Left kidney (tissue), 2 donors: Measurements from ENCODE around the gene LRIG3. TPM values are rescaled to one million over a fixed set of nuclear protein-coding genes. Genes with fewer than 3 reads are reported as not detected.
A peak's percentile ranks its signal among the peaks of the same experiment; 100 is the strongest.
"Not testable (repeated sequence)": the region's sequence is repeated elsewhere in the genome, so short reads cannot be mapped to it uniquely, and the experiment has no call there.

ENCODE experiments used
- DNase-seq: peaks from one replicate; pipeline ENCODE4 v3.0.0-alpha.2; 2013
- polyA plus RNA-seq: library from polyadenylated mRNA; unstranded; fragments of 120-200 nt; gene quantifications from one replicate; pipeline ENCODE4 v1.2.1, GENCODE V29; 2013; ENCODE audit not compliant: insufficient read length

The LRIG3 gene
- polyA plus RNA-seq, 1 donor, result 43.7 TPM

DNA sequence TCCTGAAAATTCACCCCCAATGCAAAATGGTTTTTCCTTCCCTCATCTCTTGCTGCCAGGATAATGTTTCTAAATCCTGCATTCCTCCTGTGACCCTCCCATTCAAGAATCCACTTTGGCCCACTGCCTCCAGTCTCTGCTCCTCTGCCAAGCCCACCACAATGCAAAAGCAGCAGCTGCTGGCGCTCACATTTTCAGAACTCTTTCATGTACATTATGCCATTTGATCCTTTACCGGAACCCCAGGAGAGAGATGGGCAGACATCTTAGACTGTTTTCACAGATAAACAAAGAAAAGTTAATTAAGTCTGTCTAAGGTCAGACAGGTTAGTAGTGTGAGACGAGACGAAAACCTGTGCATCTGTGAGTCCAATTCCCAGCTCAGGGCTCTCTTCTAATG lies 12.9 kb downstream of the LRIG3 start:
- DNase-seq, result no peak

DNA sequence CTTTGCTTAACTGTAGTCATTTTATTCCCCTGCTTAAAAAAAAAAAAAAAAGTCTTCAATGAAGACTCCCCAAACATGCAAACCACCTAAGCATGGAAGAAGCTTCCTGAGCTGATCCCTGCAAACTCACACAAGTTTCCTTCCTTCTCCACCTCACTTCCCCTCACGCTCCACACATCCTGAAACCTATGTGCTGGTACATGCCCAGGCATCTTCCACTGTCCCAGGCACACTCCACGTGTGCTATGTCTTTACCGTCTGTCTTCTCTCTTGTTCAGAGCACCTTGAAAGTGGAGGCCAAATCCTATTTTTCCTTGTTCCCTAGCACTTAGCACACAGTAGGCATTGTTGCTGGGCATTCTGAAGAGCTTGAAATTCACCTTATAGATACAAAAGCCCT lies 13.4 kb downstream of the LRIG3 start:
- no peak for DNase-seq

DNA sequence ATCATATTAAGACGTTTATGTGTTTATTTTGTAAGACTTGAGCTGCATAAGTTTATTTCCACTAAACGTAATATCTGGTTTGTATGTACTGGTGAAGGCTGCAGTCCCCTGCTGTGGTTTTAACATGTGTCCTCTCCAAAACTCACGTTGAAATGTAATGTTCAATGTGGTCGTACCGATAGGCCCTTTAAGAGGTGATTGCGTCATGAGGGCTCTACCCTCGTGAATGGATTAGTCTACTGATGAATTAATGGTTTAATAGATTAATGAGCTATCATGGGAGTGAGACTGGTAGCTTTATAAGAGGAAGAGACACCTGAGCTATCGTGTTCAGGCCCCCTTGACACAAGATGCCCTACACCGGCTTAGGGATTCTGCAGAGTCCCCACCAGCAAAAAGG lies 14.9 kb downstream of the LRIG3 start:
- DNase-seq, result no peak

DNA sequence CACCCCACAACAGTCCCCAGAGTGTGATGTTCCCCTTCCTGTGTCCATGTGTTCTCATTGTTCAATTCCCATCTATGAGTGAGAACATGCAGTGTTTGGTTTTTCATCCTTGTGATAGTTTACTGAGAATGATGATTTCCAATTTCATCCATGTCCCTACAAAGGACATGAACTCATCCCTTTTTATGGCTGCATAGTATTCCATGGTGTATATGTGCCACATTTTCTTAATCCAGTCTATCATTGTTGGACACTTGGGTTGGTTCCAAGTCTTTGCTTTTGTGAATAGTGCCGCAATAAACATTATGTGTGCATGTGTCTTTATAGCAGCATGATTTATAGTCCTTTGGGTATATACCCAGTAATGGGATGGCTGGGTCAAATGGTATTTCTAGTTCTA lies 17.6 kb downstream of the LRIG3 start:
- not testable (repeated sequence) for DNase-seq

DNA sequence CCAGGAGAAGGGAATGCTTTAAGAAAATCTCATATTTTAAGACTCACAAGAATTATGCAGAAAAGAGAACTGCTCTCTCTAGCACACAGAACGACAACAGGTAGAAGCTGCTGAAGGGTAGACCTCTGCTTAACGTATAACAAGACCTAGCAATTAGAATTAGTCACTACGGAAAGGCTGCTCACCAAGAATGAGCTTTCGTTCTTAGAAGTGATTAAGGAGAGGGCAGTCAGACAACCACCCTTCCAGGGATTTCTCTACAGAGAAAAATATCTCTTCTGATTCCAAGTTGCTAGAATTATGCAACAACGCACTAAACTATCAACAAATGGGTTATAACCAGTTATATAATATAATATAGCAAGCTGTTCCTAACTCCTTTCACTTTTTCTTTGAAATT lies 18.6 kb downstream of the LRIG3 start:
- no peak for DNase-seq

DNA sequence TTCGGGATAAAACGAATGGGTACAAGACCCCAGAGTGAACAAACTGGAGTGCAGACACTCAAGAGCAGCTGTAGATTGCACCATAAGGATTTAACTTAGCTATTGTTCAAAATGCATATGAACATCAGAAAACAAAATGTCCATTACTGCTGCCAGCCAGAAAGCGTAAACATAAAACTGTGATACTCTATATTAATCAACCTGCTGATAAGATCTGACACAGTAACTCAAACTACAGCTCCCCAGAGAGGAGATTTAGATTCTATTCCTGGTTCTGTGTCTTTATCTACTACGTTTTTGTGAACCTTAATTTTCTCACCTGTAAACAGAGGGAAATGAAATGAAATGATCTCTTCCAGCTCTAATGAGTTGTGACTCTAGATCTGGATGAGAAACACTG lies 22.3 kb downstream of the LRIG3 start:
- no peak for DNase-seq

DNA sequence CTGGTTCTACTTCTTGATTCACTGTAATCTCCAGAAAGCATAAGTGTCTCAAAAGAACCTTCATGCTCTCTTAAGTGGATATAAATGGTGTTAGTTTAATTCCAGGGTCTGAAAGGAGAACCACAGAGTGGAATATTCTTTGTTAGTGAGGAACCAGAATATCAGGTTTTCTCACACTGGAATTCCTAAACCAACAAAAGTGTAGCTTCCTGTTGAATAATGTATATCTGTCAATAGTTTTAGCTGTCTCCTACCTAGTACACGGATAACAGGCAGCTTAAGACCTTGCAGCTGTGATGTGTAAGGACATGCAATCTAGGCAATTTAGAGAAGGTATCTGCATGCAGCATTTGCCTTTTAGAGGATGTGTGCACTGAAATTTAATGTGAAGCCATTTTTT lies 24.0 kb downstream of the LRIG3 start:
- no peak for DNase-seq

DNA sequence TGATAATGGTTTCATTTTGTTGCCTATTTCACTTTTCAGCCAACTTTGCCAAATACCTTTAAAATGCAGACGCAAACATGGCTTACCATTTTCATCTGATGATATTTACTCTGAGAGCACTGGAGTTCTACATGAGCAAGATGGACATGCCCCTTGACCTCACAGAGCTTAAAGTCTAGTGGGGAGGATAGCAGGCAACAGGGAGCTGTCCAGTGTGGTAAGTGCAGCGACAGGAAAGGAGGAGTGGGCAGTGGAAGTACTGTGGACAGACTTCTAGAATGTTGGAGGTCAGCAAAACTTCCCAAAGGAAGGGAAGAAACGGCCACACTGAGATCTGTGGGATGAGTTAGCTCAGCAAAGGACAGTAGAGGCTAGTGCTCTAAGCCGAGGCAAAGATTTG lies 25.3 kb downstream of the LRIG3 start:
- DNase-seq, result no peak

DNA sequence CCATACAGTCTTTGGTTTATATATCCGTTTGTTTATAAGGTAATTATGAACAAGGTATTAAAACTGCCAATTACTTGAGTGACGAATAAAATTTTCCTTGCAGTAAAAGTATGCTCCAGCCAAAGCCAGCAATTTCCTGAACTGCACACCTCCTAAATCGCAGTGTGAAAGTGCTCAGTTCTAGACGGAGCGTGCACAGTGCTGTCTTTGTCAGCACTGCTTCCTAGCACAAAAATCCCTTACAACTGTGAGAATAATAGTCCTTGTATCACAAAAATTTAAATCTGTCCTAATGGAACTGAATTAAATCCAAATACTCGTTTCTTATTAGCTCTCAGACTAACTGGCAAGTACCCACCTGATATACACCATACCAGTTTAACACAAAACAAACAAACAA lies 26.3 kb downstream of the LRIG3 start:
- no peak for DNase-seq

DNA sequence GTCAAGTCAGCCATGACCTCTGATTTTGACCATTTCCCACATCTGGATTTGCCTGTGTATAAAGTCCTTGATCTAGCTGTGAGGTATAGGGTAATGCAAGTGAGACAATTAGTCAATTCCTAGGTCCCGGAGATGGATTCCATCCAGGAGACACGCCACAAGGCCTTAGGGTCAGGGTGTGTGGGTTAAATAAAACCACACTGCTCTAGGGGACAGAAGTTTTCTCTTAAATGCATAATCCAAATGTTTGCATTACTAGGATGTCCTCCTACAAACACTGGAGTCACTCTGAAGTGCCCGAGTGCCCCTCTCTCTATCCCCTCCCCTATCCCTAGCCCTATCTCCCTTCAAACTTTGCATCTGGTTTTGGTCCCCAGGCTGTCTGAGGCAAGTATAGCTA lies 26.8 kb downstream of the LRIG3 start:
- no peak for DNase-seq

DNA sequence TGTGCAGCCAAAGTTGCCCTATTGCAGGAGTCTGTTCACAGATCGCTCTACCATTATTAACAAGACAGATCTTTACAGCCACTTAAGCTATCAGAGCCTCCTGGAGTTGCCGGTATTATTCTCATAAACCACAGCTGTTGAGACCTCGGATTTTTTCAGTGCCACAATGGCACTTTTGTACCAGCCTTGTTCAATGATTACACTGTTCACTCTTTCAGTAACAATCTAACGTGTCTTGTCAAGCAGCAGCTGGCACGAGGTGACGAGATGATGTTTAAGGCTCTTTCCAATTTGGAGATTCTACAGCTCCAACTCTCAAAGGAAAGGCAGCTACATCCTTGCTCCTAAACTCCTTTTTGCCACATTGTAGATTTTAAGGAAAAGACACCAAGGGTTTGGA lies 30.7 kb downstream of the LRIG3 start:
- DNase-seq, result no peak

DNA sequence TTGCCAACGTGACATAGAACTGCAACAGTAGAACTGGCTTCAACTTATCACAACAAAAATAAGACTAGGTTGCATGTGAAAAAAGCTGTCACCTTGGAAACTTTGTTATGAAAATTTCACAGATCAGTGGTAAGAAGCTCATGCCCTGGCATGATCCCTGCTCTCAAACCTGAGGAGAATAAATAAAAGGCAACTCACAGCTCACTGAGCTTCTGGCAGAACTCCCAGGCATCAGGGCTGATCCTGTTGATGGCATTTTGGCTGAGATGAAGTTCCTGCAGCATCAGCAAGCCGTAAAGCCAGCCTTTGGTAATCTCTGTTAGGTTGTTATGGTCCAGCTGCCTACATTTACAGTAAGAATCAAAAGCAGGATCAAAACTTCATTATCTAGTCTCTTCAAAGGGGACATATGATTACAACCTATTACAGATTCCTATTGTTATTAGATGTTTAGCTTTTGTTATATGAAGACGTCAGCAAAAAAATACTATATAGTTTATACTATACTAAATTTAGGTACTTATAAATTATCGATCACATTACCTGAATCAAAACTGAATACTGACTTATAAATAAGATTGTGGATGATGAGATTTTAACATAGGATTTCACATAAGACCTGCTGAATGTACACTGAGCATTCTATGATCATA lies 32.0 kb downstream of the LRIG3 start:
- DNase-seq, result peak; percentile 45

DNA sequence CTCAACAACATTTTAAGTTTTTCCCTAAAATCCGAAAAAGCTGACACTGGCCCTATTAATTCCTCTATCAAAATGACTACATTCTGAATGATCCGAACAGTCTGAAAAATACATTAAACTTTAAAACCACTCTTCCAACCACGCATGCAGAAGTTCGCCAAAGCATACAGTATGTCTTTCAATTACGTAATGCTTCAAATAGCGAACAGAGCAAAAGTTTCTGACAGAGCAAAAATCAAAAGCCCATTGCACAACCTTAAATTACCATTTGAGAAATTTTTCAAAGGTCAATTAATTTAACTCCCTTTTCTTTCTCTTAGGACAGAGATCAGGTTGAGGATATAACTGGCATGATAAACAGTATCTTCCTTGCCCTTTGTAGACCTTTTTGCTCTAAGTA lies 33.2 kb downstream of the LRIG3 start:
- DNase-seq, result no peak

DNA sequence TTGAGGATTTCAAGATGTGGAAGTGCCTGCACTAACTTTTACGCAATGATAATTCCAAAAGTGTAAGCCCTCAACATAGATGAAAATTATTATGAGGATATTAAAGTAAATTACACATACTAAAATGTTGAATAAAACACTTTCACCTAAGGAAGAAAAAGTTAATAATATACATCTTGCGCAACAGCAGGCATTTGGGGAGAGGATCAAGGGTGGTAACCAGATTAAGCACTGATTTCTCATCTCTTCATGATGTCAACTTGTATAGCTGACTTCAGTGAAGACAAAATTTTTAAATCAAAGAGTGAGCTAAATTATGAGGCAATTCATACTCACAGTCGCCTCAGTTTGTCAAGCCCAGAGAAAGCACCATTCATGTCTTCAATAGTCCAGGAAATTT lies 33.8 kb downstream of the LRIG3 start:
- DNase-seq, result no peak

DNA sequence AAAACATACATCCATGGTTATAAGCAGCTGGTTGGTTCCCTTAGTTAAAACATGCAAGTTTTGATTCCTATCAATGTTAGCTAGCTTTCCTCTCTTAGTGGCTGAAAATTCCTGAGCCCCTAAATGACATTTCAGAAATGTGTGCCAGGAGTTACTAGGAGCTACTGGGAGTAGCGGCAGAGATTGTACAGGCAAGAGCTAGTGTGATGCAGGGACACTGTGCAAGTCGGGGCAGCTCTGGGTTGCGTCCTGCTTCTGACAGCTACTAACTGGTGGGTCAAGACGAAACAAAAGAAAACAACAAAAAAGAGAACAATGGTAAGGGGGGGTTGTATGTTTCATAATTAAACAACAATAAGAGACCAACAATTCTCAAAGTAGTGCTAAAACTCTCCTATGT lies 35.4 kb downstream of the LRIG3 start:
- no peak for DNase-seq

DNA sequence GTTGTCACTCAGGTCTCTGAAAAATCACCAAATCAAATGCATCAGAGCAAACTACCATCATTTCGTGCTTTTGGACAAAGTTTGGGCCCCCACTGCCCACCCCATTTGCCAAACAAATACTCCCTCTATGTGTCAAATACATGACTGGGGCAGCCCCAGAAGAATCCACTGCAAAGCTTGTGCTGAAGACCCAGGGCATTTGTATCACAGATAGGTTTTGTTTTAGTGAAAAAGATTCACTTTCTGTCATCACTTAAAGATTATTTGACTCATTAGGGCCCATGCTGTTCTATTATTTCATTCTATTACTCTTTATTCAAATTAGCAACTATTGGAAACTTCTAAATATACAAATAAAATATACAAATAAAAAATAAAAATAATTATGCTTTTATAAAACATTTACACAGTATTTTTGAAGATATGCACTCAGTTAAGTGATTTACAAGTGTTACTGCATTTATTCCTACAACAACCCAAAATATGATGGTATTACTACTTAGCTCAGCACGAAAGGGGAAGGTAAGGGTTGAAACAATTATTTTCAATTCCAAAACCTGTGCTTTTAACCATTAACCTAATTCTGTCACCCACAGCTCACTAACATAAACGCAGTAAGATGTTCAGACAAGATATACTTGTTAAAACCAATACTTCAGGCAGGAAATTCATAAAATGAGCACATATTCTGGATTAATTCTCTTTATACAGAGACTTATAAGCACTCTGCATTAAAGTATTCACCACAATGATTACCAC lies 36.5 kb downstream of the LRIG3 start:
- no peak for DNase-seq

DNA sequence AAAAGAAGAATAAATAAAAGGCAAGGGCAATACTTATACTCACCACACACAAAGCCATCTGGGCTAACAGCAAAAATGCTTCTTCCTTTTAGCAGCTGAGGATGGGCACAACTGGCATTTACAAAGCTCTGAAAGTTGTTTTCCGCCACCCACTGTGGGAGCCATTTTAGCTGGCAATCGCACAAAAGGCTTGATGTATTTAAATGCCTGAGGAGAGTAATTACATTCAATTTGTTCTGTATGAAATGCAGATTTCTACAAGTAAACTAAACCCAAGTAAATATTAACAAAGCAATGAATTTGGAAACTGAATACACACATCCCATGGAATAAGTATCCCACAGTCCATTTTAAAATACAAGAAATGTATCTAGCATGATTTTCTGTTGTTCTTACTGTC lies 37.5 kb downstream of the LRIG3 start:
- DNase-seq, result no peak

DNA sequence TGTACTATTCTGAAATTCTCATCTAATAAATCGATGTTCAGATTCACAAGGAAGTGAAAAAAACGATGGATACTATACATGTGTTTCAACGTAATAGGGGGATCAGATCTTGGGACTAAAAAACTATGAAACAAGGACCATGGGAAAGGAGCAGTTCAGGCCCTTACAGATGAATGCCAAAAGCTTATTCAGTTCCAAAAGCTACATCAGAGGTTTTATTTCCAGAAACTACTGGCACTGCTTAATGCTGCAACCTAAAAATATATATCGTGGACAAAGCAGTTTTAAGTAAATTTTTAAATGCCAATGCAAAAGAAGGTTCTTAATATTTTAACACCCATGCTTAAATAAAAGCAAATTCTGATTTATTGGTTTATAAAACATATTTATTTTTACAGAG lies 38.5 kb downstream of the LRIG3 start:
- DNase-seq, result no peak

DNA sequence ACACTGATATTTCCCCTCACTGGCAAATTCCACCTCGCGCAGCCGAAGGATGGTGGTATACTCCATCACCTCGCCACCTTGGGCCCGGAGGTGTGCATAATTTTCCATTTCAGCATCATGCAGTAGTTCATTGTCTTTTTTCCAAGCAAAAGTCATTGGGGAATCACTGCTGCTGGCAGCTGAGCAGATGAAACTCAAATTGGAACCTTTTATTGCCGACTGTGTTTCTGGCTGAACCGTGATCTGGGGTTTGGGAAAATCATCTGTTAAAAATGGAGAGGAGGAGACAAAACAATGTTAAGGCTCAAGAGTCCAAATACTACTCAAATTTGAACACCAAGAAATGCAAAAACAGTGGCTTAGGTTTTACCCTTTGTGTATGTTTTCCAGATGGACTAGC lies 39.7 kb downstream of the LRIG3 start:
- no peak for DNase-seq

DNA sequence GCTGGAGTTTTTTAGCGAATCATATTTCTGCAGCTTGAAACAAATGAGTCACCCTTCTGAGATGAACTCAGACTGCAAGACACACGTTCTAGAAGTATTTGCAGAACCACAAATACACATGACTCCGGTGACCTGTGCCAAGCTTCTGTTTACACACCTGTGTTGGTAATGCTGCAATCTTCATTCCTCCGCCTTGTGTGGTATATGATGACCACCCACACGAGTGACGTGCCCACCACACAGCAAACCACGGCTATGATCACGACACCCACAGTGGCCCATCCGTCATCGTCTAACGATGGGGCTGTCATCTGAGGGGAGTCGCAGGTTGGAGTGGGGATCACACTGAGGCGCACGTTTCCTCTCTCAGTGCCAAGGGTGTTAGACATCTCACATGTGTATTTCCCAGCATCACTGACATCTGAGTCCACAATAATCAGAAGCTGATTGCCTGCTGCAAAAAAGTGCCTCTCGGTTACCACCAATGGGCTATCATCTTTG lies 43.0 kb downstream of the LRIG3 start:
- DNase-seq, result no peak

DNA sequence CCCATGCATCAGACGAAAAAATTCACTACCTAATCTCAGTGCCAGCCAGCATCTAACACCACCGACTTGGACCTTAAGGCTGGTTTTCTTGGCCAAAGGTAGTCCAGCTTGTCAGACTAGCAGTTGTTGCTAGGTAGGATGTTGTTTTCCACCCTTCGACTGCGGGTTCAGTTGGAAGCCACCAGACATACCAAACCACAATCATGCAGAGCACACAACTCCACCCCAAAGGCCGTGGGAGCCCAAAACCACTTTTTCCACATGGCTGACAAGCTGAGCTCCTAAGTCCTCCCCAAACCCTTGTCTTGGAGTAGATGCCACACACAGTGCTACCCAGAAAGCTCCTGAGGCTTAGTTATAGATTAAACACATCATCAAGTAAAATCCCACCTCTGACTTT lies 46.8 kb downstream of the LRIG3 start:
- no peak for DNase-seq

DNA sequence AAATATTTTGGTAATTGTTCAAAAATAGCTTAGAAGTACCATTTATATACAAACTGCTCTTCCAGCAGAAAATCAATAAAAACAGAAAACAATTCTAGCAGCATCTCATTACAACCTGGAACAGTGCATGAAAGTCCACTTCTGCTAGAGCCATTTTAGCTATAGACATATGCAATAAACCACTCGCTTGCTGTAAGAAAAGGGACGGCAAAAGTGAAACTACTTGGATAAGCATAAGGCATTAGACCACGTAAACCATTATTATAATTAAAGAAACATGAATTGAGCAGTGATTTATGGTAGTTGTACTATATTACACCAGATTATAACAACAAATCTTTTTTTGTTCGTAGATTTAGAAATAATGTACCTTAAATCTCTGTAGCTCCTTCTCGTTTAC lies 48.7 kb downstream of the LRIG3 start:
- no peak for DNase-seq

DNA sequence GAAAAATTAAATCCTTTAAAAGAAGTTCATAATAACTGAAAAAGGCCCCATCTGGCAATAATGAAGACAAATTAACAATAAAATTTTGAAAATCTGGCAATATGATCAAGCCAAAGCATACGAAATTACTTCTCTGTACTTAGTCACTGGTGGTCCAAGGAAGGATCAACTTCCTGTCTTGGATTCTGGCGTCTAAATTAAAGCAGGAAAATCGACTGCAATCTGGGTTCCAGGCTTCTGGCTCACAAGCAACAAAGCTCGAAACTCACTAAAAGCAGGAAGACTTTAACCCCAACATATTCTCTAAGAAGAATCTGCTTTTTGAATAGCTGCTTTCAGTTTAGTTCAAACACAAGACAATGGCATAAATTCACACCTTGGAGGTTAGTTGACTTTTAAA lies 49.7 kb downstream of the LRIG3 start:
- no peak for DNase-seq

DNA sequence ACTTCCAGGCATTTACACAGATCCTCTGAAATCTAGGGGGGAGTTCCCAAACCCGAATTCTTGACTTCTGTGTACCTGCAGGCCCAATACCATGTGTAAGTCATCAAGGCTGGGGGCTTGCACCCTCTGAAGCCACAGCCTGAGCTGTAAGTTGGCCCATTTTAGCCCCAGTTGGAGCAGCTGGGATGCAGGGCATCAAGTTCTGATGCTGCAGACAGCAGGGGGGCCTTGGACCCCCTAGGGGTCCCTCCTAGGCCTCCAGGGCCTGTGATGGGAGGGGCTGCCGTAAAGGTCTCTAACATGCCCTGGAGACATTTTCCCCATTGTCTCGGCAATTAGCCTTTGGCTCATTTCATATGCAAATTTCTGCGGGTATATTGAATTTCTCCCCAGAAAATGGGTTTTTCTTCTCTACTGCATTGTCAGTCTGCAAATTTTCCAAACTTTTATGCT lies 59.5 kb downstream of the LRIG3 start:
- no peak for DNase-seq
